ENCODE data around the gene RAP2C. TPM values are rescaled to one million over a fixed set of nuclear protein-coding genes. Genes with fewer than 3 reads are reported as not detected.
"Not testable (repeated sequence)": the region's sequence is repeated elsewhere in the genome, so short reads cannot be mapped to it uniquely, and the experiment has no call there.

Gene RAP2C
- polyA plus RNA-seq, 1 donor from 2014 or later, result 26.2 TPM

GRCh38 chrX:132165005-132165404 lies 54.2 kb downstream of the RAP2C start:
- Histone ChIP-seq H3F3A (ENCODE audit: insufficient read depth, low read length, poor library complexity, severe bottlenecking) (no peaks in the 10 kb centered on the region), H3K36me3 (ENCODE audit: insufficient read depth, low read length) (no peaks in the 10 kb centered on the region), H3K27ac (ENCODE audit: low read length) (no peak overlapping the region), H2AFZ (ENCODE audit: low read depth, low read length) (no peak overlapping the region), H4K20me1 (ENCODE audit: insufficient read depth) (no peaks in the 10 kb centered on the region), H3K9me2 (ENCODE audit: insufficient read depth, low read length) (no peaks in the 10 kb centered on the region), H3K4me3 (ENCODE audit: low read length) (no peak overlapping the region), H3K4me2 (ENCODE audit: low read length) (no peak overlapping the region), H3K79me2 (replicated peaks; ENCODE audit: insufficient read depth, low read length) (no peaks in the 10 kb centered on the region), H3K9me3 (ENCODE audit: low read length) (no peaks in the 10 kb centered on the region), H3K27me3 (ENCODE audit: insufficient read depth, low read depth, low read length) (no peaks in the 10 kb centered on the region), H3K9ac (ENCODE audit: low read length) (no peak overlapping the region)
- TF ChIP-seq EP300 (conservative IDR thresholded peaks at IDR 0.05; ENCODE audit: poor library complexity, severe bottlenecking) (no peak), CTCF (IDR thresholded peaks at IDR 0.05; ENCODE audit: poor library complexity, severe bottlenecking) (no peak), TAF1 (IDR thresholded peaks at IDR 0.05; ENCODE audit: low read depth) (no peak), MXI1 (conservative IDR thresholded peaks at IDR 0.05; ENCODE audit: poor library complexity, severe bottlenecking) (no peak), REST (IDR thresholded peaks at IDR 0.05; ENCODE audit: borderline replicate concordance) (no peak), SMC3 (conservative IDR thresholded peaks at IDR 0.05; ENCODE audit: poor library complexity) (no peak), POLR2AphosphoS5 (IDR thresholded peaks at IDR 0.05) (no peak), EZH2 (IDR thresholded peaks at IDR 0.05; ENCODE audit: borderline replicate concordance, insufficient read depth, low read length, poor library complexity, severe bottlenecking) (no peak), RAD21 (conservative IDR thresholded peaks at IDR 0.05) (no peak)

- H4K20me1 ChIP-seq (ENCODE audit: insufficient read depth); H3K9ac ChIP-seq (ENCODE audit: low read length); H3F3A ChIP-seq (ENCODE audit: insufficient read depth, low read length, poor library complexity, severe bottlenecking); H3K27ac ChIP-seq (ENCODE audit: low read length); H3K9me3 ChIP-seq (ENCODE audit: low read length); H3K79me2 ChIP-seq (replicated peaks; ENCODE audit: insufficient read depth, low read length); H3K27me3 ChIP-seq (ENCODE audit: insufficient read depth, low read depth, low read length); H2AFZ ChIP-seq (ENCODE audit: low read depth, low read length); H3K4me2 ChIP-seq (ENCODE audit: low read length); H3K4me3 ChIP-seq (ENCODE audit: low read length); H3K9me2 ChIP-seq (ENCODE audit: insufficient read depth, low read length); H3K36me3 ChIP-seq (ENCODE audit: insufficient read depth, low read length): not testable (repeated sequence)
These were observed 56.2 kb downstream of the RAP2C start for GRCh38 chrX:132163094-132163493.

- Histone ChIP-seq H3K4me2 (ENCODE audit: low read length) (no peak overlapping the region), H4K20me1 (ENCODE audit: insufficient read depth) (no peaks in the 10 kb centered on the region), H3F3A (ENCODE audit: insufficient read depth, low read length, poor library complexity, severe bottlenecking) (no peaks in the 10 kb centered on the region), H3K79me2 (replicated peaks; ENCODE audit: insufficient read depth, low read length) (no peaks in the 10 kb centered on the region), H3K4me3 (ENCODE audit: low read length) (no peak overlapping the region), H3K9me2 (ENCODE audit: insufficient read depth, low read length) (no peaks in the 10 kb centered on the region), H3K9ac (ENCODE audit: low read length) (no peak overlapping the region), H3K27me3 (ENCODE audit: insufficient read depth, low read depth, low read length) (no peaks in the 10 kb centered on the region), H3K27ac (ENCODE audit: low read length) (no peak overlapping the region), H3K36me3 (ENCODE audit: insufficient read depth, low read length) (no peaks in the 10 kb centered on the region), H2AFZ (ENCODE audit: low read depth, low read length) (no peak overlapping the region), H3K9me3 (ENCODE audit: low read length) (no peaks in the 10 kb centered on the region)
- no peak for TF ChIP-seq CTCF (IDR thresholded peaks at IDR 0.05; ENCODE audit: poor library complexity, severe bottlenecking)
- TF ChIP-seq MXI1 (conservative IDR thresholded peaks at IDR 0.05; ENCODE audit: poor library complexity, severe bottlenecking), result no peak
These were observed 66.1 kb downstream of the RAP2C start for GRCh38 chrX:132153166-132153565.

Data from neural cell (in vitro differentiated cells).